ENCODE measurements around the gene CHD9.

GRCh38 chr16:53198933-53199332 lies 144.1 kb downstream of the CHD9 start:
- TF ChIP-seq REST (IDR thresholded peaks at IDR 0.05; ENCODE audit: insufficient read depth in 1 of 2, low read depth in 2 of 2, low read length in 2 of 2) (no peak), POLR2AphosphoS5 (IDR thresholded peaks at IDR 0.05; ENCODE audit: low read depth, low read length) (no peak), SIN3A (IDR thresholded peaks at IDR 0.05; ENCODE audit: borderline replicate concordance, insufficient read depth, low read length) (no peak)

Data from PFSK-1 (cell line).